Measurements from ENCODE around the gene XXYLT1.

XXYLT1 gene

DNA sequence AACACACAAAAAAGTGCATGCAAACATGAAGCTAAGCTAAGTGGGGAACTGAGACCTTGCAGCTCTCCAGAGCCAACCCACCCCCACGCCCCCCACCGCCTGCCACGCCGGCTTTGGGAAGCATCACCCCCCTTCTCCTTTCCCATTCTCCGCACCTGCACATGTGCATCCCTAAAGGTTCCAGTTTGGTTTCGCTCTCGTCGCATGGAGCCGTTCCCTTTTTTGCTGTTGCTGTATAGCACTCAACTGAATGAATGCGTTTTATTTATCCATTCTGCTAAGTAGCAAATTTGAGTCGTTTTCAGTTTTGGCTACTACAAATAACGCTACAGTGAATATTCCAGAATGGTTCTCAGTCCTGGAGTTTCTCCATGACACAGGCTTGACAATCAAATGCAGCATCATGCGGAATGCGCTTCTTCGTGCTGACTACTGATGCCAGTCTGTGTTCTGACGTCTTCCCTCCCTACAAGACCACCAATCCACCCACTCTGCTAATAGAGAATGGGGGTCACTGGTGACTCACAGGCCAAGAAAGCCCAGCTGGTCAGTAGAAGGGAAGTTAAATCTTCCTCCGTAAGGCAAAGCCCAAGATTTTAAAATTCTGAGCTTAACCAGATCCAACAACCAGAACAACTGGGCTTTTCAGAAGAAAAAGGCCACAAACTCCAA is 115.3 kb downstream of the XXYLT1 start:
- H3K36me3 Mint-ChIP-seq (ENCODE audit: low read depth): no peaks in the 10 kb centered on the region
- peaks cover 12% of the 10 kb centered on the region for H3K27me3 Mint-ChIP-seq (ENCODE audit: low read depth, poor library complexity)
- H3K9me3 Mint-ChIP-seq: no peaks in the 10 kb centered on the region
- H3K4me1 Mint-ChIP-seq: peaks cover 99% of the 10 kb centered on the region
- peak overlapping the region; percentile 92 for H3K27ac Mint-ChIP-seq
- no peak for DNase-seq
- TF ChIP-seq, protein P1, sequence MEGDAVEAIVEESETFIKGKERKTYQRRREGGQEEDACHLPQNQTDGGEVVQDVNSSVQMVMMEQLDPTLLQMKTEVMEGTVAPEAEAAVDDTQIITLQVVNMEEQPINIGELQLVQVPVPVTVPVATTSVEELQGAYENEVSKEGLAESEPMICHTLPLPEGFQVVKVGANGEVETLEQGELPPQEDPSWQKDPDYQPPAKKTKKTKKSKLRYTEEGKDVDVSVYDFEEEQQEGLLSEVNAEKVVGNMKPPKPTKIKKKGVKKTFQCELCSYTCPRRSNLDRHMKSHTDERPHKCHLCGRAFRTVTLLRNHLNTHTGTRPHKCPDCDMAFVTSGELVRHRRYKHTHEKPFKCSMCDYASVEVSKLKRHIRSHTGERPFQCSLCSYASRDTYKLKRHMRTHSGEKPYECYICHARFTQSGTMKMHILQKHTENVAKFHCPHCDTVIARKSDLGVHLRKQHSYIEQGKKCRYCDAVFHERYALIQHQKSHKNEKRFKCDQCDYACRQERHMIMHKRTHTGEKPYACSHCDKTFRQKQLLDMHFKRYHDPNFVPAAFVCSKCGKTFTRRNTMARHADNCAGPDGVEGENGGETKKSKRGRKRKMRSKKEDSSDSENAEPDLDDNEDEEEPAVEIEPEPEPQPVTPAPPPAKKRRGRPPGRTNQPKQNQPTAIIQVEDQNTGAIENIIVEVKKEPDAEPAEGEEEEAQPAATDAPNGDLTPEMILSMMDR (IDR thresholded peaks at IDR 0.05): no peak
- peak overlapping the region; percentile 68 for H3K4me3 Mint-ChIP-seq

DNA sequence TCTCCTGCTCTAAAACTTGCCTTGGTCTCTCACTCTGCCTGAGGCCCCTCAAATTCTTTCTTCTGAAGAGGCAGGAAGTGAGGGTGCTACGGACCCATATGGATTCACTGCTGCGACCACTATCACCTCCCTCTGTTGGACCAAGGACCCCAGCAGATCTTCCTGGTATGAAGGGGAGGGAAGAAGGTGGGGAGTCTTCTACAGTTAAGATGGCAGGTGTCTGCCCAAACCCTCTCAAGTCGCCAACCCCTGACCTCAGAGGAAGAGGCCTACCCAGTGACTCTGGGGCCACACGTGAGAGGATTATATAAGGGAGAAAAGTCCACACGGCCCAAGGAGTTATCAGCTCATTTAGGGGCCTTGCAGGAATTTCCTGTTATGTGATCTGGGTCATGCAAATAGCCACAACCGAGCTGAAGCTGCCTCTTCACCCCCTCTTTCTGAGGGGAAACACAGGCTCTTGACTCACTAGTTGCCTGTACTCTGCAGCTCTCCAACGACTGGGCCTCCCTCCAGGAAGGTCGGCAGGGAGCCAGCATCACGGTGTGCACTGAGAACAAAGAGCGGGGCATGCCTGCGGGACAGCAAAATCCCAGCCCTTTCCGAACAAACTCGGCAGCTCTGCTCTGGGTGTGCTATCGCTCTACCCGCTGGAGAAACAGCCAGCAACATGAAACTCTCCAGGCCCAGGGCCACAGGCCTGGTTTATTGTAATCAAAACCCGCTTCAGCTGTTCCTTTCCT is 116.0 kb downstream of the XXYLT1 start:
- H3K27me3 Mint-ChIP-seq (ENCODE audit: low read depth, poor library complexity): peaks cover 12% of the 10 kb centered on the region
- peak overlapping the region; percentile 28 for H3K4me3 Mint-ChIP-seq
- H3K36me3 Mint-ChIP-seq (ENCODE audit: low read depth): no peaks in the 10 kb centered on the region
- no peak for DNase-seq
- H3K27ac Mint-ChIP-seq: peak overlapping the region; percentile 72
- TF ChIP-seq, protein P1 (IDR thresholded peaks at IDR 0.05): no peak
- H3K4me1 Mint-ChIP-seq: peaks cover 99% of the 10 kb centered on the region
- no peaks in the 10 kb centered on the region for H3K9me3 Mint-ChIP-seq

DNA sequence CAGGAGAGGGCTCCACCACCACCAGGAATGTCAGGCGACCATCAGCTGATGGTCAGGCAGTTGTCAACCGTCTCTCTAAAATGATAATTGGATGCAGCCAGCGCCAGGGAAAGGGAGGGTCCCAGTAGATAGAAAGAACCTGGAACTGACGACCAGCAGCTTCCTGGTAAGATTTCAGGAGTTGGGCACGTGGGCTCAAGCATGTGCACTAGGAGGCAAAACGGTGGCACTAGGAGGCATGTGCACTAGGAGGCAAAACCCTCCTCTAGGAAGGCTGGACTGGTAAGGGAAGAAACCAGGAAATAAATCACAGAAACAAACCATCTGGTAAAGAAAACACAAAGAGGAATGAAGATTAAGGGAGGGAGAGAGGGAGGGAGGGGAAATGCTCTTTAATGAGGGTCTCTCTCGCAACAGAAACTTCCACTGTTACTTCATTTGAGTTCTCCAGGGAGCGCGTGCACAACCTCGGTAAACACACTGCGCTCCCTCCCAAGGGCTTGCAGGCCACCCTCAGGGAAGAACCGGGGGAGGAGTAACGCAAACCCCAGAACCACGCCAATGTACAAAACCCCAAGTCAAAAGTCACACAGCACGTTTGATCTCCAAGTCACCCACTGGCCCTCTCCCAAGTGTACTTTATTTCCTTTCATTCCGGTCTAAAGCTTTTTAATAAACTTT is 116.7 kb downstream of the XXYLT1 start:
- H3K27ac Mint-ChIP-seq: peak overlapping the region; percentile 72
- no peaks in the 10 kb centered on the region for H3K36me3 Mint-ChIP-seq (ENCODE audit: low read depth)
- DNase-seq: no peak
- TF ChIP-seq, protein P1 (IDR thresholded peaks at IDR 0.05): no peak
- peak overlapping the region; percentile 28 for H3K4me3 Mint-ChIP-seq
- peaks cover 12% of the 10 kb centered on the region for H3K27me3 Mint-ChIP-seq (ENCODE audit: low read depth, poor library complexity)
- peaks cover 99% of the 10 kb centered on the region for H3K4me1 Mint-ChIP-seq
- no peaks in the 10 kb centered on the region for H3K9me3 Mint-ChIP-seq

DNA sequence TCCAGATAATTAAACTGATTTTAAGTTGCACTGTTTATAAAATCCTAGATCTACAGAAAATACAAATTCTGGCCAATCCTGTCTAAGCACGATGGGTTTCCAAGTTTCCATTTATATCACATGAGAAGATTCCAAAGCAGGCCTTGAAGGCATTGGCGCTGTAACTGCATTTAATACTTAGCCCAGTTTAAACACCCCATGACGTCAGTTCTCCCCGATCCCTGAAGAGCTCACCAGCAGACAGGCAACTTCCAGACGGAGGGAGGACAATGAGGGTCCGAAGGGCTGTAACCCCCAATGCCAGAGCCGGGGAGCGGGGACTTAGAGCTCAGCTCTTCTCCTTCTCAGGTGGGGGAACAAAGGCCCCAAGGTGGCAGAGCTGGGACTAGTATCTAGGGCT is 117.3 kb downstream of the XXYLT1 start:
- Mint-ChIP-seq H3K36me3 (ENCODE audit: low read depth) (no peaks in the 10 kb centered on the region), H3K9me3 (no peaks in the 10 kb centered on the region), H3K27ac (peak overlapping the region; percentile 72), H3K4me1 (peaks cover 99% of the 10 kb centered on the region), H3K27me3 (ENCODE audit: low read depth, poor library complexity) (peaks cover 11% of the 10 kb centered on the region), H3K4me3 (peak overlapping the region; percentile 19)
- TF ChIP-seq, protein P1 (IDR thresholded peaks at IDR 0.05): no peak
- no peak for DNase-seq

DNA sequence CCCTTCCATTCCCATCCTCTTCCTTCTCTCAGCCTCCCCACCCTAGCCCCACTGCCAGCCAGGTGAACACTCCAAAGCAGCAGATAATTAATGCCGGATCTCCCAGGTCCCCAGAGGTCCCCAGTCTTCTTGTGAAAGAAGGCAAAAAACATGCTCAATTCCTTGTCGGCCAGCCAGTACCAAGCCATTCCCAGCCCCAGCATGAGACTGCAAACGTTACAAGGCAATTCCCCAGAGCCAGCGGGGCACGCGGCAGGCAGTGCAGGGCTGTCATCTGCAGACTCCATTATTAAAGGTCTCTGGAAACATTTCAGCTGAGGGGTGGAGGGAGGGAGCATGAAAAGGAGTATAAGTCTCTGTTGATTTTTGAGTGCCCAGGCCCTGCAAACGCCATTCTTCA is 117.8 kb downstream of the XXYLT1 start:
- H3K27ac Mint-ChIP-seq: peak overlapping the region; percentile 97
- H3K4me1 Mint-ChIP-seq: peaks cover 99% of the 10 kb centered on the region
- H3K27me3 Mint-ChIP-seq (ENCODE audit: low read depth, poor library complexity): peaks cover 7% of the 10 kb centered on the region
- no peaks in the 10 kb centered on the region for H3K36me3 Mint-ChIP-seq (ENCODE audit: low read depth)
- H3K4me3 Mint-ChIP-seq: peak overlapping the region; percentile 71
- DNase-seq: peak; percentile 50
- H3K9me3 Mint-ChIP-seq: no peaks in the 10 kb centered on the region
- TF ChIP-seq, protein P1 (IDR thresholded peaks at IDR 0.05): no peak

Measured in nephron progenitor cell (in vitro differentiated cells).